ENCODE data around the gene CNGA3. TPM values are rescaled to one million over a fixed set of nuclear protein-coding genes. Genes with fewer than 3 reads are reported as not detected.
A peak's percentile ranks its signal among the peaks of the same experiment; 100 is the strongest.

CNGA3 gene
- total RNA-seq, 2 experiments from 2014 or later = not detected

- no peak for DNase-seq
- Mint-ChIP-seq H3K27me3 (peaks cover 30% of the 10 kb centered on the region), H3K36me3 (no peaks in the 10 kb centered on the region), H3K27ac (no peak overlapping the region), H3K9me3 (no peaks in the 10 kb centered on the region), H3K4me3 (no peak overlapping the region), H3K4me1 (no peaks in the 10 kb centered on the region)
- ATAC-seq (ENCODE audit: low read depth) = no peak
- POLR2A ChIA-PET = no interaction called here
These were observed 28.8 kb downstream of the CNGA3 start for GRCh38 chr2:98374958-98375570.

- Mint-ChIP-seq H3K4me3 (no peak overlapping the region), H3K9me3 (no peaks in the 10 kb centered on the region), H3K27ac (no peak overlapping the region), H3K4me1 (no peaks in the 10 kb centered on the region), H3K36me3 (no peaks in the 10 kb centered on the region), H3K27me3 (peaks cover 30% of the 10 kb centered on the region)
- DNase-seq (no peak), ATAC-seq (ENCODE audit: low read depth) (no peak)
- POLR2A ChIA-PET = no interaction called here
These were observed 30.1 kb downstream of the CNGA3 start for GRCh38 chr2:98376301-98376910.

DNA sequence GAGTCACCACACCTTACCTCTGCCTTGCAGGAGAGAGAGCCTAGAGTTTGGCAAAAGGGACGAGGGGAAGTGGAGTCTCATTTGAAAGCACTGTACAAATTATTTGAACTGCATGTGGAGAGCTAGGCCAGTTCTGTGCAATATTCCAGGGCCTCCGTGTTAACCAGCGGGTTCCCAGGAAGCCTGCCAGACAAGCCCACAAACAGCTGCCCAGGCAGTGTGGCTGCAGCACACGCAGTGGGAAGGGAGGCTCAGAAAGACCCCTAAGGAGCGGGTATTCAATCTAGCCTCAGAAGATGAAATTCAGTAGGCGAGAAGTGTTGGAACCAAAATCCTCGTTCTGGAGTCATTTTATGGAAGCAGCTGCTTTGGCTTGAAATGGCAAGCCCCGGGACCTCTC lies 30.7 kb downstream of the CNGA3 start:
- ATAC-seq (ENCODE audit: low read depth) (no peak), DNase-seq (no peak)
- Mint-ChIP-seq H3K9me3 (no peaks in the 10 kb centered on the region), H3K4me3 (no peak overlapping the region), H3K36me3 (no peaks in the 10 kb centered on the region), H3K27ac (no peak overlapping the region), H3K4me1 (no peaks in the 10 kb centered on the region), H3K27me3 (peaks cover 32% of the 10 kb centered on the region)
- POLR2A ChIA-PET = interaction anchor here (0.6 kb wide), 1 partner anchor 15 kb away, joined by 4 read pairs; no protein-coding TSS in a partner anchor

GRCh38 chr2:98377544-98377943 lies 31.3 kb downstream of the CNGA3 start:
- Mint-ChIP-seq H3K27me3 (peaks cover 34% of the 10 kb centered on the region), H3K36me3 (no peaks in the 10 kb centered on the region), H3K4me1 (no peaks in the 10 kb centered on the region), H3K9me3 (no peaks in the 10 kb centered on the region), H3K4me3 (no peak overlapping the region), H3K27ac (no peak overlapping the region)
- ATAC-seq (ENCODE audit: low read depth) (no peak), DNase-seq (no peak)
- POLR2A ChIA-PET = interaction anchor here (0.6 kb wide), 1 partner anchor 16 kb away, joined by 4 read pairs; no protein-coding TSS in a partner anchor

- Mint-ChIP-seq H3K4me1 (no peaks in the 10 kb centered on the region), H3K9me3 (no peaks in the 10 kb centered on the region), H3K36me3 (no peaks in the 10 kb centered on the region), H3K27ac (no peak overlapping the region), H3K27me3 (peaks cover 28% of the 10 kb centered on the region), H3K4me3 (no peak overlapping the region)
- POLR2A ChIA-PET = no interaction called here
- ATAC-seq (ENCODE audit: low read depth) = no peak
- no peak for DNase-seq
These were observed 31.9 kb downstream of the CNGA3 start for GRCh38 chr2:98378196-98378595.

GRCh38 chr2:98378901-98379300 lies 32.6 kb downstream of the CNGA3 start:
- Mint-ChIP-seq H3K27ac (no peak overlapping the region), H3K4me1 (no peaks in the 10 kb centered on the region), H3K4me3 (no peak overlapping the region), H3K27me3 (peaks cover 23% of the 10 kb centered on the region), H3K9me3 (no peaks in the 10 kb centered on the region), H3K36me3 (no peaks in the 10 kb centered on the region)
- POLR2A ChIA-PET = no interaction called here
- ATAC-seq (ENCODE audit: low read depth) (no peak), DNase-seq (no peak)

DNA sequence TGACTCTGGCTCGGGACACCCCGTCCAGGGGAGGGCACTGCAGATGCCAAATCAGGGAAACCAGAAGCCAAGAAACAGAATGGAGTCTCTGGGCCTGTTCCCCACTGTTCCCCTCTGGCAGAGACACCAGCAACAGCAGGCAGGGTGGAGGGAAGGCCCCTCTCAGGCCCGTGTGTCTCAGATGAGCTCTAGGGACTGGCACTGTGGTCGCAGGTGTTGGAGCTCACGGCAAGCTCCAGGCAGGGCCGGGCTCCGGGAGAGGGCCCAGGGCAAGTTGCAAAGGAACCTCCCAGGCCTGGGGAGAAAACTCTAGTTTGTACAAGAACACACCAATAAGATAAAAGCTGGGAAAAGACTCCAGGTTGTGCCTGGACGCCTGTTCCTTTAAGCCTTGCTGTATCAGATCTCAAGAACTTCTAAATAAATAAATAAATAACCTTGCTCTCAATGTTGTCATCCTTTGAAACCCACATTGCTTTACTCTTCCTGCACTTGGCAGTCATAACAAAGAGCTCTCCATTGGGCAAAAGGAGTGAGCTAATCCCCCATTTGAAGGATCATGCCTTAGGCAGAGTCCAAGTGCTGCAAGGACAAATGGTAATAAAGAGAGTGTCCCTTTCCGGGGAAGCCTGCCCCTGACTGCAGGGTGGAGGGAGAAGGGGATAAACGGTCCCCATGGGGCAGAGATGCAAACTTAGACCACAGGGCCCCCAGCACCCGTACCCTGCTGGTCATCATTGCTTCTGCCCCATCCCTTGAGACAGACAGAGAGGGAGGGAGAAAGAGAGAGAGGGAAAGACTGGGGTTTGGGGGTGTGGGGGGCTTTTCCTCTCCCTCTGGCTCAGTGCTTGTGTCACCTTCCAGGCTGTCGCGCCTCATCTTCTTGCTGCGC lies 33.3 kb downstream of the CNGA3 start:
- no peak overlapping the region for H3K27ac Mint-ChIP-seq
- H3K27me3 Mint-ChIP-seq = peaks cover 17% of the 10 kb centered on the region
- DNase-seq = no peak
- H3K4me1 Mint-ChIP-seq = no peaks in the 10 kb centered on the region
- H3K4me3 Mint-ChIP-seq = no peak overlapping the region
- no peak for ATAC-seq (ENCODE audit: low read depth)
- H3K9me3 Mint-ChIP-seq = no peaks in the 10 kb centered on the region
- H3K36me3 Mint-ChIP-seq = no peaks in the 10 kb centered on the region
- POLR2A ChIA-PET = no interaction called here

GRCh38 chr2:98380203-98380535 lies 33.9 kb downstream of the CNGA3 start:
- Mint-ChIP-seq H3K4me1 (no peaks in the 10 kb centered on the region), H3K9me3 (no peaks in the 10 kb centered on the region), H3K4me3 (no peak overlapping the region), H3K27ac (no peak overlapping the region), H3K36me3 (no peaks in the 10 kb centered on the region), H3K27me3 (peaks cover 18% of the 10 kb centered on the region)
- DNase-seq = no peak
- POLR2A ChIA-PET = no interaction called here
- no peak for ATAC-seq (ENCODE audit: low read depth)

DNA sequence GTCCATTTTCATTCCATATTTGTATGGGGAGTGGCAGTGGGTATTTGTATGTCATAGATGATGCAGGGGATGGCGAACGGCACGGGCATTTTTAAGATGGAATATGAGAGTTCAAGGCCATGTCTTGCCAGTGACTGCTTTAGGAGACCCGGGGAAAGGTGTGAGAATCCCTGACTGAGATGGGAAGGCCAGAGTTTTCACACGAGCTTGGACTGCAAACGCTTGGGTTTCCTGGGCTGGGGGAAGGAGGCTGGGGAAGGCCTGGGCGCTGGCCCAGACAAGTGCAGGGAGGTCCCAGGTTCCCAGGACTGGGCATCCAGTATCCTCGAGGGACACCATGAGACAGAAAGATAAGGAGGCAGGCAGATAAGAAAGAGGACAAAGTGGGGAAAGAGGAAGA lies 35.2 kb downstream of the CNGA3 start:
- ATAC-seq (ENCODE audit: low read depth) = no peak
- DNase-seq = no peak
- Mint-ChIP-seq H3K4me3 (no peak overlapping the region), H3K9me3 (no peaks in the 10 kb centered on the region), H3K36me3 (no peaks in the 10 kb centered on the region), H3K4me1 (no peaks in the 10 kb centered on the region), H3K27ac (no peak overlapping the region), H3K27me3 (peaks cover 19% of the 10 kb centered on the region)
- POLR2A ChIA-PET = no interaction called here

DNA sequence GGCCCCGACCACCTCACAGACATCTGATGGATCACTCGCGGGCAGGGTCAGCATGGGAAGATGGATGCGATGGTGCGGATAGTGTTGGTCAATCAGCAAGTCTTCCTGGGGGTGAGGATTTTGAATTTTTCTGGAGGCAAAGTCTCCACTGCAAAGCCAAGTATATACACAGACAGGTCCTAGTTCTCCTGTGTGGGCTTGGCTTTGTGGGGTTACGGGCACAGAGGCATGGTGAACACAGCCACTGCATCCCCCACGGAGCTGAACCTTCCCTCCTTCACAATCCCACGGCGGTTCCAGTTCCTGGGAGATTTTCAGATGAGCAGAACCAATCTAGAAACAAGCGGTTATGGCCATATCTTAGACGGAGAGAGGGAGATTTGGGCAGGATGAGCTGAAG lies 35.8 kb downstream of the CNGA3 start:
- H3K36me3 Mint-ChIP-seq = no peaks in the 10 kb centered on the region
- no peaks in the 10 kb centered on the region for H3K4me1 Mint-ChIP-seq
- H3K27me3 Mint-ChIP-seq = peaks cover 15% of the 10 kb centered on the region
- POLR2A ChIA-PET = no interaction called here
- no peak for DNase-seq
- no peak overlapping the region for H3K27ac Mint-ChIP-seq
- no peak for ATAC-seq (ENCODE audit: low read depth)
- no peak overlapping the region for H3K4me3 Mint-ChIP-seq
- no peaks in the 10 kb centered on the region for H3K9me3 Mint-ChIP-seq

DNA sequence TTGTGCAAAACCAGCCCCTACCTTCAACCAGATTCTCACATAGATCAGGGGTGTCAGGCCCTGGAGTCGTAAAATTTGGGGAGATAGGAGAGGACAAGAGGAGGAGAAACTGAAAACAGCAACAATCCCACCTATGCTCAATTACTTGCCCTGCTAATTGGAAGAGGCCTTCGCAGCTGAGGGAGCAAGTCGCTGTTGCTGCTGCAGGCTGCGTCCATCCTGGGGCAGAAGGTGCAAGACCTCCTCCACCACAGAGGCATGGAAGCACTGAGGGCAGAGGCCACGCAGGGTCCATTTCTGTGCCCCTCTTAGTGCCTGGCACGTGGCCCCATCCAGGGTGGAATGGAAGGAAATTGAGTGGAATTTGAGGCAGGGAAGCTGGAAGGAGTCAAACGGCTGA lies 36.5 kb downstream of the CNGA3 start:
- Mint-ChIP-seq H3K4me1 (no peaks in the 10 kb centered on the region), H3K4me3 (no peak overlapping the region), H3K27ac (no peak overlapping the region), H3K36me3 (no peaks in the 10 kb centered on the region), H3K9me3 (no peaks in the 10 kb centered on the region), H3K27me3 (peaks cover 15% of the 10 kb centered on the region)
- ATAC-seq (ENCODE audit: low read depth) (no peak), DNase-seq (no peak)
- POLR2A ChIA-PET = no interaction called here

- no peak for DNase-seq
- POLR2A ChIA-PET = no interaction called here
- no peak overlapping the region for H3K4me3 Mint-ChIP-seq
- no peaks in the 10 kb centered on the region for H3K9me3 Mint-ChIP-seq
- no peaks in the 10 kb centered on the region for H3K4me1 Mint-ChIP-seq
- ATAC-seq (ENCODE audit: low read depth) = no peak
- H3K36me3 Mint-ChIP-seq = no peaks in the 10 kb centered on the region
- no peak overlapping the region for H3K27ac Mint-ChIP-seq
- peaks cover 16% of the 10 kb centered on the region for H3K27me3 Mint-ChIP-seq
These were observed 36.9 kb downstream of the CNGA3 start for GRCh38 chr2:98383166-98383565.

GRCh38 chr2:98385050-98385699 lies 38.9 kb downstream of the CNGA3 start:
- Mint-ChIP-seq H3K27me3 (peaks cover 10% of the 10 kb centered on the region), H3K4me3 (no peak overlapping the region), H3K9me3 (no peaks in the 10 kb centered on the region), H3K4me1 (no peaks in the 10 kb centered on the region), H3K27ac (no peak overlapping the region), H3K36me3 (no peaks in the 10 kb centered on the region)
- DNase-seq = peak; percentile 80
- POLR2A ChIA-PET = no interaction called here
- ATAC-seq (ENCODE audit: low read depth) = peak; percentile 86

All from activated naive CD8-positive, alpha-beta T cell treated with anti-CD3 and anti-CD28 coated beads, Interleukin-2, amount 10 ng/mL, durations not matched to agents 7 days and 5 days (primary cell).